ENCODE data around the gene HIGD1A. TPM values are rescaled to one million over a fixed set of nuclear protein-coding genes. Genes with fewer than 3 reads are reported as not detected.

The HIGD1A gene
- total RNA-seq, 1 experiment from 2014 or later = 154 TPM

GRCh38 chr3:42802876-42803413, 1.3 kb downstream of the HIGD1A start:
- peak overlapping the region; percentile 89 for H3K27ac ChIP-seq (ENCODE audit: low read length)
- no peaks in the 10 kb centered on the region for H3F3A ChIP-seq (ENCODE audit: low read length, unreplicated experiment)
- H3K27me3 ChIP-seq (ENCODE audit: low read length) = no peaks in the 10 kb centered on the region
- H3K4me3 ChIP-seq (ENCODE audit: low read length) = peak overlapping the region; percentile 97
- H3K79me2 ChIP-seq (ENCODE audit: low read length) = peaks cover 51% of the 10 kb centered on the region
- no peaks in the 10 kb centered on the region for H3K9me2 ChIP-seq (replicated peaks; ENCODE audit: low read length)
- ChIA-PET CTCF (interaction anchor here (1.1 kb wide), 1 partner anchor 23 kb away, joined by 3 read pairs; no protein-coding TSS in a partner anchor), POLR2A (ENCODE audit: unreplicated experiment) (interaction anchor here (0.6 to 1.3 kb wide), 3 partner anchors 10 to 26 kb away, joined by 9 to 17 read pairs (median 9); no protein-coding TSS in a partner anchor)
- H3K9ac ChIP-seq (ENCODE audit: low read length) = peak overlapping the region; percentile 99
- 0 out of 2 replicates have a peak, but pooled peaks cover 3% of the 10 kb centered on the region for H3K36me3 ChIP-seq (ENCODE audit: low read depth, low read length)
- DNase-seq = no peak
- no peak overlapping the region for H2AFZ ChIP-seq (ENCODE audit: low read length)
- intact Hi-C loops (cut with micrococcal nuclease) = no loop called here
- peaks cover 32% of the 10 kb centered on the region for H3K4me1 ChIP-seq (ENCODE audit: insufficient read depth, low read length)
- TF ChIP-seq EZH2 (IDR thresholded peaks at IDR 0.05; ENCODE audit: low read length, unreplicated experiment) (no peak), EZH2phosphoT487 (IDR thresholded peaks at IDR 0.05; ENCODE audit: borderline replicate concordance, low read length) (no peak), CTCF (conservative IDR thresholded peaks at IDR 0.05; ENCODE audit: low read depth, low read length) (no peak)
- no peaks in the 10 kb centered on the region for H3K9me3 ChIP-seq (ENCODE audit: low read length)
- peak overlapping the region; percentile 91 for H3K4me2 ChIP-seq (ENCODE audit: low read length)
- no peak for ATAC-seq
- peaks cover 7% of the 10 kb centered on the region; the same call in 1 of the 2 replicates for H4K20me1 ChIP-seq (ENCODE audit: low read length)
- BruUV-seq (replicated peaks) = no TSS peak

- H3K27me3 ChIP-seq (ENCODE audit: low read length) = no peaks in the 10 kb centered on the region
- DNase-seq (no peak), ATAC-seq (no peak)
- no peak overlapping the region for H3K27ac ChIP-seq (ENCODE audit: low read length)
- BruUV-seq (replicated peaks) = no TSS peak
- H4K20me1 ChIP-seq (ENCODE audit: low read length) = peaks cover 7% of the 10 kb centered on the region; the same call in 1 of the 2 replicates
- H2AFZ ChIP-seq (ENCODE audit: low read length) = no peak overlapping the region
- H3K4me1 ChIP-seq (ENCODE audit: insufficient read depth, low read length) = peaks cover 30% of the 10 kb centered on the region
- intact Hi-C loops (cut with micrococcal nuclease) = no loop called here
- POLR2A ChIA-PET (ENCODE audit: unreplicated experiment) = no interaction called here
- no peak for TF ChIP-seq EZH2phosphoT487 (IDR thresholded peaks at IDR 0.05; ENCODE audit: borderline replicate concordance, low read length)
- TF ChIP-seq CTCF (conservative IDR thresholded peaks at IDR 0.05; ENCODE audit: low read depth, low read length) = no peak
- TF ChIP-seq EZH2 (IDR thresholded peaks at IDR 0.05; ENCODE audit: low read length, unreplicated experiment) = no peak
- H3K79me2 ChIP-seq (ENCODE audit: low read length) = peaks cover 51% of the 10 kb centered on the region
- CTCF ChIA-PET = no interaction called here
- H3K9ac ChIP-seq (ENCODE audit: low read length) = no peak overlapping the region
- H3K4me3 ChIP-seq (ENCODE audit: low read length) = peak overlapping the region; percentile 97; the same call in 1 of the 2 replicates
- H3K36me3 ChIP-seq (ENCODE audit: low read depth, low read length) = 0 out of 2 replicates have a peak, but pooled peaks cover 3% of the 10 kb centered on the region
- no peaks in the 10 kb centered on the region for H3K9me2 ChIP-seq (replicated peaks; ENCODE audit: low read length)
- no peaks in the 10 kb centered on the region for H3K9me3 ChIP-seq (ENCODE audit: low read length)
- H3F3A ChIP-seq (ENCODE audit: low read length, unreplicated experiment) = no peaks in the 10 kb centered on the region
- H3K4me2 ChIP-seq (ENCODE audit: low read length) = peak overlapping the region; percentile 91
Observed at GRCh38 chr3:42801784-42802183, 2.5 kb downstream of the HIGD1A start.

- Histone ChIP-seq H3K4me3 (ENCODE audit: low read length) (0 out of 2 replicates have a peak overlapping the region, but pooled peaks have one; percentile 97), H3K9me2 (replicated peaks; ENCODE audit: low read length) (no peaks in the 10 kb centered on the region), H3K9ac (ENCODE audit: low read length) (no peak overlapping the region), H3K36me3 (ENCODE audit: low read depth, low read length) (0 out of 2 replicates have a peak, but pooled peaks cover 3% of the 10 kb centered on the region), H3K27ac (ENCODE audit: low read length) (no peak overlapping the region), H3K4me1 (ENCODE audit: insufficient read depth, low read length) (peaks cover 30% of the 10 kb centered on the region), H4K20me1 (ENCODE audit: low read length) (peaks cover 7% of the 10 kb centered on the region; the same call in 1 of the 2 replicates), H3K27me3 (ENCODE audit: low read length) (no peaks in the 10 kb centered on the region), H3K79me2 (ENCODE audit: low read length) (peaks cover 57% of the 10 kb centered on the region), H2AFZ (ENCODE audit: low read length) (no peak overlapping the region), H3K4me2 (ENCODE audit: low read length) (peak overlapping the region; percentile 91; the same call in 1 of the 2 replicates), H3K9me3 (ENCODE audit: low read length) (no peaks in the 10 kb centered on the region), H3F3A (ENCODE audit: low read length, unreplicated experiment) (no peaks in the 10 kb centered on the region)
- no peak for ATAC-seq
- intact Hi-C loops (cut with micrococcal nuclease) = no loop called here
- ChIA-PET CTCF (interaction anchor here (0.7 kb wide), 1 partner anchor 88 kb away, joined by 3 read pairs; no protein-coding TSS in a partner anchor), POLR2A (ENCODE audit: unreplicated experiment) (no interaction called here)
- no TSS peak for BruUV-seq (replicated peaks)
- TF ChIP-seq EZH2 (IDR thresholded peaks at IDR 0.05; ENCODE audit: low read length, unreplicated experiment) = no peak
- no peak for TF ChIP-seq CTCF (conservative IDR thresholded peaks at IDR 0.05; ENCODE audit: low read depth, low read length)
- no peak for TF ChIP-seq EZH2phosphoT487 (IDR thresholded peaks at IDR 0.05; ENCODE audit: borderline replicate concordance, low read length)
- DNase-seq = no peak
Observed at GRCh38 chr3:42801048-42801620, 3.2 kb downstream of the HIGD1A start.

All from PC-3 (cell line).